GM23338 (cell line): ENCODE results near the gene DTNB. TPM values are rescaled to one million over a fixed set of nuclear protein-coding genes. Genes with fewer than 3 reads are reported as not detected.

Experiments
- ATAC-seq: fragments of 200-7000 bp; cut with Tn5 transposase; 3 replicates; pipeline ENCODE4 v1.9.1; 2020
- DNase-seq: peaks from one replicate; pipeline ENCODE4 v3.0.0-alpha.2; 2015; ENCODE audit warnings: low spot score
- H2AFZ ChIP-seq: fragments of 200-600 bp; sonication (generic); 2 replicates; pipeline ENCODE4 v1.8.0; 2016; ENCODE audit warnings: antibody characterized with exemption, mild to moderate bottlenecking, moderate library complexity
- H3F3A ChIP-seq: fragments of 200-600 bp; sonication (generic); replicated peaks from 2 replicates; pipeline ENCODE4 v1.8.0; 2017; ENCODE audit warnings: antibody characterized with exemption, mixed run types, low read depth
- H3K27ac ChIP-seq: fragments of 200-600 bp; sonication (generic); 2 replicates; pipeline ENCODE4 v1.6.1; 2016; ENCODE audit warnings: low read depth
- H3K27me3 ChIP-seq: fragments of 200-600 bp; sonication (generic); 2 replicates; pipeline ENCODE4 v1.8.0; 2016; ENCODE audit warnings: mild to moderate bottlenecking, mixed run types, moderate library complexity; ENCODE audit not compliant: insufficient read depth
- H3K36me3 ChIP-seq: fragments of 200-600 bp; sonication (generic); 2 replicates; pipeline ENCODE4 v1.8.0; 2016; ENCODE audit warnings: mild to moderate bottlenecking; ENCODE audit not compliant: insufficient read depth
- H3K4me1 ChIP-seq: fragments of 200-600 bp; sonication (generic); 2 replicates; pipeline ENCODE4 v1.8.0; 2016; ENCODE audit warnings: mild to moderate bottlenecking, moderate library complexity; ENCODE audit not compliant: insufficient read depth
- H3K4me2 ChIP-seq: fragments of 200-600 bp; sonication (generic); 2 replicates; pipeline ENCODE4 v1.7.1; 2017; ENCODE audit warnings: mixed run types
- H3K4me3 ChIP-seq: fragments of 200-600 bp; sonication (generic); 2 replicates; pipeline ENCODE4 v1.6.1; 2016; ENCODE audit warnings: mixed run types
- H3K79me2 ChIP-seq: fragments of 200-600 bp; sonication (generic); replicated peaks from 2 replicates; pipeline ENCODE4 v1.8.0; 2017; ENCODE audit warnings: mild to moderate bottlenecking; ENCODE audit not compliant: insufficient read depth
- H3K9me2 ChIP-seq: fragments of 200-600 bp; sonication (generic); 2 replicates; pipeline ENCODE4 v1.8.0; 2017; ENCODE audit not compliant: insufficient read depth
- H4K20me1 ChIP-seq: fragments of 200-600 bp; sonication (generic); replicated peaks from 2 replicates; pipeline ENCODE4 v1.8.0; 2017; ENCODE audit warnings: mild to moderate bottlenecking; ENCODE audit not compliant: insufficient read depth
- H3K27ac Mint-ChIP-seq: 2 replicates; pipeline ENCODE4 v1.8.0; 2020; ENCODE audit warnings: inconsistent platforms, mild to moderate bottlenecking, moderate library complexity, mixed read lengths
- H3K27me3 Mint-ChIP-seq: 3 replicates; pipeline ENCODE4 v1.8.0; 2022; ENCODE audit warnings: low read depth, mild to moderate bottlenecking, moderate library complexity, mixed read lengths, inconsistent platforms; ENCODE audit not compliant: insufficient read depth, poor library complexity
- H3K36me3 Mint-ChIP-seq: 3 replicates; pipeline ENCODE4 v1.8.0; 2021; ENCODE audit warnings: low read depth, mild to moderate bottlenecking, inconsistent platforms, moderate library complexity, mixed read lengths
- H3K4me1 Mint-ChIP-seq: 3 replicates; pipeline ENCODE4 v1.8.0; 2020; ENCODE audit warnings: mild to moderate bottlenecking, inconsistent platforms, mixed read lengths
- H3K4me3 Mint-ChIP-seq: 3 replicates; pipeline ENCODE4 v1.8.0; 2021; ENCODE audit warnings: moderate library complexity, mild to moderate bottlenecking, inconsistent platforms, mixed read lengths
- H3K9me3 Mint-ChIP-seq: 3 replicates; pipeline ENCODE4 v1.8.0; 2020; ENCODE audit warnings: moderate library complexity, mild to moderate bottlenecking, inconsistent platforms, mixed read lengths
- EZH2 ChIP-seq: fragments of 200-600 bp; sonication (generic); IDR thresholded peaks from one replicate; pipeline ENCODE4 v1.8.0; 2017; ENCODE audit warnings: antibody characterized with exemption, mild to moderate bottlenecking, low read depth; ENCODE audit not compliant: unreplicated experiment
- REST ChIP-seq: IDR thresholded peaks from one replicate; pipeline ENCODE4 v1.6.1; 2018; ENCODE audit warnings: antibody characterized with exemption; ENCODE audit not compliant: unreplicated experiment
- ZNF462 ChIP-seq: fragments of 250-450 bp; sonication (Bioruptor Pico); IDR thresholded peaks from 2 replicates; pipeline ENCODE4 v1.5.0; 2020; ENCODE audit warnings: mild to moderate bottlenecking, moderate library complexity
- polyA plus RNA-seq: library from polyadenylated mRNA; unstranded; fragments of >200 nt; fragmentation: Nextera tagmentation; extraction: Ambion mirVana; gene quantifications from 2 replicates; pipeline ENCODE4 v1.2.1, GENCODE V29; 2016
- total RNA-seq: library from RNA; depleted of rRNA; stranded (reverse); fragments of >200 nt; shearing (Covaris generic); gene quantifications from 2 replicates; pipeline ENCODE4 v1.2.3, GENCODE V29; 2014

The DTNB gene
- total and polyA plus RNA-seq, 2 experiments from 2014 or later = 22.1 to 29.4 TPM

- TF ChIP-seq REST = no peak
- no peak for TF ChIP-seq EZH2
- TF ChIP-seq ZNF462 (CRISPR knock-in tag) = no peak
- Histone ChIP-seq H3K4me2 (no peak overlapping the region), H3K9me2 (no peaks in the 10 kb centered on the region), H3K36me3 (no peaks in the 10 kb centered on the region), H3F3A (no peaks in the 10 kb centered on the region), H2AFZ (no peak overlapping the region), H3K4me3 (no peak overlapping the region), H3K27ac (no peak overlapping the region), H3K79me2 (no peaks in the 10 kb centered on the region), H3K27me3 (no peaks in the 10 kb centered on the region), H3K4me1 (no peaks in the 10 kb centered on the region), H4K20me1 (no peaks in the 10 kb centered on the region)
- no peak overlapping the region for H3K4me3 Mint-ChIP-seq
- ATAC-seq (no peak), DNase-seq (no peak)
- no peaks in the 10 kb centered on the region; the same call in 1 of the 3 replicates for H3K4me1 Mint-ChIP-seq
- no peak overlapping the region for H3K27ac Mint-ChIP-seq
- no peaks in the 10 kb centered on the region; the same call in 2 of the 3 replicates for H3K9me3 Mint-ChIP-seq
- H3K36me3 Mint-ChIP-seq = no peaks in the 10 kb centered on the region
- H3K27me3 Mint-ChIP-seq = peaks cover 7% of the 10 kb centered on the region
Observed at GRCh38 chr2:25354116-25354515, 319.3 kb downstream of the DTNB start.
